MM.1S (cell line): ENCODE results near the gene MRPL20.

Experiments
- DNase-seq: peaks from one replicate; pipeline ENCODE4 v3.0.0-alpha.2; 2015
- H2AFZ ChIP-seq: fragments of 300-600 bp; sonication (generic); 2 replicates; pipeline ENCODE4 v1.6.0; 2016; ENCODE audit warnings: antibody characterized with exemption, low read length
- H3F3A ChIP-seq: fragments of 300-600 bp; sonication (generic); 2 replicates; pipeline ENCODE4 v1.6.1; 2016; ENCODE audit warnings: mild to moderate bottlenecking, antibody characterized with exemption, low read length, moderate library complexity, mixed read lengths; ENCODE audit not compliant: insufficient read depth
- H3K27ac ChIP-seq: fragments of 300-600 bp; sonication (generic); 2 replicates; pipeline ENCODE4 v1.5.1; 2016; ENCODE audit warnings: mild to moderate bottlenecking, low read length
- H3K27me3 ChIP-seq: fragments of 300-600 bp; sonication (generic); replicated peaks from 2 replicates; pipeline ENCODE4 v1.6.0; 2016; ENCODE audit warnings: low read length; ENCODE audit not compliant: insufficient read depth
- H3K36me3 ChIP-seq: fragments of 300-600 bp; sonication (generic); replicated peaks from 2 replicates; pipeline ENCODE4 v1.6.1; 2016; ENCODE audit warnings: mild to moderate bottlenecking, low read length, mixed read lengths; ENCODE audit not compliant: insufficient read depth
- H3K4me1 ChIP-seq: fragments of 300-600 bp; sonication (generic); 2 replicates; pipeline ENCODE4 v1.6.1; 2016; ENCODE audit warnings: low read length, mixed read lengths
- H3K4me2 ChIP-seq: fragments of 300-600 bp; sonication (generic); 2 replicates; pipeline ENCODE4 v1.6.0; 2016; ENCODE audit warnings: low read depth, low read length
- H3K4me3 ChIP-seq: fragments of 300-600 bp; sonication (generic); 2 replicates; pipeline ENCODE4 v1.5.1; 2016; ENCODE audit warnings: low read length, mixed read lengths
- H3K79me2 ChIP-seq: fragments of 300-600 bp; sonication (generic); 2 replicates; pipeline ENCODE4 v1.6.1; 2016; ENCODE audit warnings: mixed run types, low read length, mixed read lengths
- H3K9ac ChIP-seq: fragments of 300-600 bp; sonication (generic); 2 replicates; pipeline ENCODE4 v1.6.1; 2016; ENCODE audit warnings: low read length, mixed read lengths
- H3K9me2 ChIP-seq: fragments of 300-600 bp; sonication (generic); replicated peaks from 2 replicates; pipeline ENCODE4 v1.6.1; 2016; ENCODE audit warnings: mild to moderate bottlenecking, low read length, mixed read lengths; ENCODE audit not compliant: insufficient read depth
- H3K9me3 ChIP-seq: fragments of 300-600 bp; sonication (generic); replicated peaks from 2 replicates; pipeline ENCODE4 v1.6.1; 2016; ENCODE audit warnings: mild to moderate bottlenecking, low read length, mixed read lengths; ENCODE audit not compliant: insufficient read depth
- H4K20me1 ChIP-seq: fragments of 300-600 bp; sonication (generic); 2 replicates; pipeline ENCODE4 v1.6.1; 2016; ENCODE audit warnings: mild to moderate bottlenecking, low read length, moderate library complexity, mixed read lengths; ENCODE audit not compliant: insufficient read depth
- CTCF ChIP-seq: fragments of 300-600 bp; sonication (generic); IDR thresholded peaks from 2 replicates; pipeline ENCODE4 v1.5.1; 2016; ENCODE audit warnings: antibody characterized with exemption, low read length, mixed read lengths
- EZH2 ChIP-seq: fragments of 300-600 bp; sonication (generic); optimal IDR thresholded peaks from 2 replicates; pipeline ENCODE3; 2017; ENCODE audit warnings: low read depth, mild to moderate bottlenecking, antibody characterized with exemption, low read length, mixed read lengths
- EZH2phosphoT487 ChIP-seq: fragments of 300-600 bp; sonication (generic); IDR thresholded peaks from 2 replicates; pipeline ENCODE4 v1.6.1; 2018; ENCODE audit warnings: antibody characterized with exemption, low read length

Gene MRPL20

GRCh38 chr1:1381294-1381693, 25.8 kb downstream of the MRPL20 start:
- Histone ChIP-seq H3K27me3 (no peaks in the 10 kb centered on the region), H2AFZ (no peak overlapping the region), H3K4me2 (no peak overlapping the region), H4K20me1 (no peaks in the 10 kb centered on the region), H3K9ac (no peak overlapping the region), H3K4me3 (no peak overlapping the region), H3K9me3 (no peaks in the 10 kb centered on the region), H3K9me2 (no peaks in the 10 kb centered on the region), H3K79me2 (peaks cover 6% of the 10 kb centered on the region; the same call in 1 of the 2 replicates), H3K27ac (no peak overlapping the region), H3K4me1 (no peaks in the 10 kb centered on the region), H3F3A (peaks cover 9% of the 10 kb centered on the region; the same call in 1 of the 2 replicates), H3K36me3 (0 out of 2 replicates have a peak, but pooled peaks cover 4% of the 10 kb centered on the region)
- no peak for DNase-seq
- no peak for TF ChIP-seq EZH2

- Histone ChIP-seq H4K20me1 (no peaks in the 10 kb centered on the region), H3K4me3 (no peak overlapping the region), H3F3A (peaks cover 12% of the 10 kb centered on the region; the same call in 1 of the 2 replicates), H3K27ac (no peak overlapping the region), H3K9ac (no peak overlapping the region), H2AFZ (no peak overlapping the region), H3K9me3 (no peaks in the 10 kb centered on the region), H3K27me3 (no peaks in the 10 kb centered on the region), H3K9me2 (no peaks in the 10 kb centered on the region), H3K4me1 (peaks cover 3% of the 10 kb centered on the region; the same call in 1 of the 2 replicates), H3K79me2 (peaks cover 6% of the 10 kb centered on the region; the same call in 1 of the 2 replicates), H3K36me3 (no peaks in the 10 kb centered on the region), H3K4me2 (no peak overlapping the region)
- DNase-seq, result no peak
- TF ChIP-seq CTCF (no peak), EZH2 (no peak), EZH2phosphoT487 (no peak)
Observed at GRCh38 chr1:1380860-1381259, 26.2 kb downstream of the MRPL20 start.

GRCh38 chr1:1377540-1378205, 29.4 kb downstream of the MRPL20 start:
- no peak overlapping the region for H3K4me3 ChIP-seq
- no peaks in the 10 kb centered on the region for H3K9me2 ChIP-seq
- no peak overlapping the region for H2AFZ ChIP-seq
- H3K4me1 ChIP-seq, result peaks cover 7% of the 10 kb centered on the region
- H3F3A ChIP-seq, result peaks cover 12% of the 10 kb centered on the region; the same call in 1 of the 2 replicates
- DNase-seq, result no peak
- H3K27me3 ChIP-seq, result no peaks in the 10 kb centered on the region
- H3K9me3 ChIP-seq, result no peaks in the 10 kb centered on the region
- H3K79me2 ChIP-seq, result peaks cover 27% of the 10 kb centered on the region
- TF ChIP-seq EZH2phosphoT487, result no peak
- TF ChIP-seq CTCF, result no peak
- no peak for TF ChIP-seq EZH2
- H4K20me1 ChIP-seq, result no peaks in the 10 kb centered on the region
- H3K9ac ChIP-seq, result no peak overlapping the region
- H3K27ac ChIP-seq, result no peak overlapping the region
- no peak overlapping the region for H3K4me2 ChIP-seq
- no peaks in the 10 kb centered on the region for H3K36me3 ChIP-seq

- TF ChIP-seq EZH2, result no peak
- no peak for TF ChIP-seq CTCF
- no peak for TF ChIP-seq EZH2phosphoT487
- Histone ChIP-seq H3K27ac (no peak overlapping the region), H3K79me2 (peaks cover 26% of the 10 kb centered on the region), H2AFZ (no peak overlapping the region), H3K27me3 (no peaks in the 10 kb centered on the region), H3K4me1 (peaks cover 14% of the 10 kb centered on the region), H3K9ac (no peak overlapping the region), H3K4me3 (no peak overlapping the region), H3K36me3 (no peaks in the 10 kb centered on the region), H3K9me3 (no peaks in the 10 kb centered on the region), H4K20me1 (no peaks in the 10 kb centered on the region), H3K4me2 (no peak overlapping the region), H3K9me2 (no peaks in the 10 kb centered on the region), H3F3A (peaks cover 15% of the 10 kb centered on the region)
- no peak for DNase-seq
Observed at GRCh38 chr1:1376551-1377226, 30.4 kb downstream of the MRPL20 start.
